Stimulated activated CD4-positive, alpha-beta T cell treated with anti-CD3 and anti-CD28 coated beads, Interleukin-1b, Interleukin-23, amount 100 ng/mL, for 1 hour (primary cell): Measurements from ENCODE around the gene EYS.
"Not testable (repeated sequence)": the region's sequence is repeated elsewhere in the genome, so short reads cannot be mapped to it uniquely, and the experiment has no call there.

Source experiments
- DNase-seq, 2 donors: peaks; one replicate each; pipeline ENCODE4 v3.0.0-alpha.2; 2020; ENCODE audit warnings: low read depth in 2 of 2

Gene EYS

DNA sequence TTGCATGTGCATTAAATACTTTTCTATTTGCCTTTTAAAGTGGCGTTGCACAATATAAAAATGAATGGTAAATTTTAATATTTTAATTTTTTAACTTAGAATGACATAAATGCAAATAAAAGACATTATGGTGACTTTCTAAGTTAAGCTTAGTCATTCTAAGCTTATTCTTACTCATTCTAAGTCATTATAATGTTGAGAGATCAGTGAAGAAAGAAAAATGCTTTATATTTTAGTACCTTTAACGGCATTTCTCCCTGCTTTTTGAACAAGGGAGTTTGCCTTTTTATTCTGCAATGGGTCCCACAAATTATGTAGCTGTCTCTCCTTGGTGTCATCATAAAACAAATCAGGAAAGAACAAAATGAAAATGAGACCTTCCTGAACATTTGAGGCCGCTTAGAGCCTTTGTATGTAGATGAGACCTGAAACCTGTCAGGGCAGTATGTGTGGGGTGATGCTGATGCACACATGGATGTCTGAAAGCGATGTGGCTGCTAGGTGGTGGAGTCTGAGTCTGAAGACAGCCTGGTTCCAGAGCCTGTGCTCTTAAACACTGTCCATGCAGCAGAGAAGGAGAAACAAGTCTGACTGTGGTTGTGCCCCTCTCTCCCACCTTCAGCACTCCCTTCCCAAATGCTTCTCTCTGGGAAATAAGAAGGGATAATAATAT lies 1913.4 kb downstream of the EYS start:
- no peak for DNase-seq

DNA sequence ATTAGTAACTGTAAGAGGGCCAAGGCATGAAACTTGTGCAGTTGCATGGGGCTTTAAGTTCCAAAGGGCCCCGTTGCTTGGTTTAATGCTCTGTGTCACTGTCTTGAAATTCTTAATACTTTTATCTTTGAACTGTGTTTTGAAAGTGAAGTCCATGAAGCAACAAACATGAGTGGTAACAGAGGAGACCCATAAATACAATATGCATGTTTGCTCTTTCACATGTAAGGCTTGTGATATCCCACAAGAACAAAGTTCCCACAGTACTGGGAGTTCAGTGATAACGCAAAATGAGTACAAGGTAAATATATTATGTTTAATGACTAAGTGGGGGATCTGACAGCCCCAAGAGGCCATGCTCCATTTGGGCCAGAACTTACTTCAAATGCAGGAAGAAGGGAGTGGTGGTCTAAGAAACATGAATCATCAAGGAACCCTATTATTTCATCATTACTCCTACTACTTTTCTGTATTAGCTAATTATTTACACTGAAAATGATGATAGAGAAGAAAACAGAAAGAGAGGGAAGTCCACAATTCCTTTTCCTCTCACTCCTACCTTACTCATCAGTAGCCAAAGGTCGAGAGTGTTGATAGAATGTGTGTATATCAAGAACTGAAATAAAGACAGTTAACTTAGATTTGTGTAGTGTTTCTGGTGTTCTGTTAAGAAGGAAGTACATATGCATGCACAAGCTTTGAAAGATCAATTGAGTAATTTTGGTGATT lies 1914.1 kb downstream of the EYS start:
- DNase-seq, result no peak

- no peak for DNase-seq
Measured at GRCh38 chr6:63790334-63790733, 1916.7 kb downstream of the EYS start.

GRCh38 chr6:63789699-63790098 lies 1917.3 kb downstream of the EYS start:
- no peak for DNase-seq

GRCh38 chr6:63788569-63788968 lies 1918.5 kb downstream of the EYS start:
- no peak for DNase-seq

- no peak for DNase-seq
Measured at GRCh38 chr6:63787021-63787420, 1920.0 kb downstream of the EYS start.

DNA sequence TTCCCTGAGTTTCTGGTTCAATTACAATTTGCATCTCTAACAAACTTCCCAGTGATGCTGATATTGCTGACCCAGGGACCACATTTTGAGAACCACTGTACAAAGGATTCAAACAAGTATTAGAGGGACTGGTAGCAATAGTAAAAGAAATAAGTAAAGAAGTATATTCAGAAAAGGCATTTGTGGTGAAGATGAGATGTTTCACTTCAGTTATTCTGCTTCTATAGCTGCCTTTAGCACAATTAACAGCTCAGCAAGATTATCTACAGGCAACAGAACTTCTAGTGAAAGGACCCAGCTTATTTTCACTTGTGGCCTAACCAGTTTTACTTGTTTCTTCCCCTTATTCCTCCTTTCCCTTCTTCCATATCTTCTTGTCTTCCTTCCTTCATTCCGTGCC lies 1922.0 kb downstream of the EYS start:
- no peak for DNase-seq

DNA sequence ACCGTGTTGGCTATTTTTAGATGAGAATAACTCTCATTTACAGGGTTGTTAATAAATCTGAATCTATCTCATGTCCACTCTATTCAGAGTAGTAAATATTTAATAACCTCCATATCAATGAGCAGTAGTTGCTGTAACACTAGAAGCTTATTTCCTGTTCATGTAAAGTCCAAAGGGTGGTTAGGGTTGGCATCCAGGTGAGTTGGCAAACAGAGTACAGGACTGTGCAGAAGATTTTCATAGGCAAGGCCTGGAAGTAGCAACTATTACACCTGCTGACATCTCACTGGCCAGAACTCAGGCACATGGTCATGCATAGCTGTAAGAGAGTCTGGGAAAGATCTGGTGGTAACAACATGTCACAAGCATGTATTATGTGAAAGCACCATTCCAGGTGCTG lies 1923.9 kb downstream of the EYS start:
- DNase-seq, result no peak

GRCh38 chr6:63774961-63775360 lies 1932.1 kb downstream of the EYS start:
- DNase-seq, result no peak

GRCh38 chr6:63773200-63773599 lies 1933.8 kb downstream of the EYS start:
- no peak for DNase-seq

DNA sequence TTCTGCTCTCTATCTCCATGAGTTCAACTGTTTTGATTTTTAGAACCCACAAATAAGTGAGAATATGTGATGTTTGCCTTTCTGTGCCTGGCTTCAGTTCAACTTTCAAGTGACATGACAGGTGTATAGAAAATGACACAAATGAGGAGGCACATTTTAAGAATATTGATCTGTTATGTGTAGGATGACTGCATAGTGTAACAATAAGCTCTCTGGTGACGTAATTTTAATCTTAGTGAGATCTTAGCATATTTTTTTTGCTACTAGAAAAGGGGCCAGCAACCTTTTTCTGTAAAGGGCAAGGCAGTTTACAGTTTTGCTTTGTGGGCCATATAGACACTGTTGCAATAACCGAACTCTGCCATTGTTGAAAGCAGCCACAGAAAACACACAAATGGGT lies 1941.2 kb downstream of the EYS start:
- no peak for DNase-seq

GRCh38 chr6:63764318-63764916 lies 1942.6 kb downstream of the EYS start:
- DNase-seq, result no peak

GRCh38 chr6:63760199-63760598 lies 1946.8 kb downstream of the EYS start:
- no peak for DNase-seq

- no peak for DNase-seq
Measured at GRCh38 chr6:63759605-63760105, 1947.4 kb downstream of the EYS start.

- no peak for DNase-seq
Measured at GRCh38 chr6:63757826-63758225, 1949.2 kb downstream of the EYS start.

DNA sequence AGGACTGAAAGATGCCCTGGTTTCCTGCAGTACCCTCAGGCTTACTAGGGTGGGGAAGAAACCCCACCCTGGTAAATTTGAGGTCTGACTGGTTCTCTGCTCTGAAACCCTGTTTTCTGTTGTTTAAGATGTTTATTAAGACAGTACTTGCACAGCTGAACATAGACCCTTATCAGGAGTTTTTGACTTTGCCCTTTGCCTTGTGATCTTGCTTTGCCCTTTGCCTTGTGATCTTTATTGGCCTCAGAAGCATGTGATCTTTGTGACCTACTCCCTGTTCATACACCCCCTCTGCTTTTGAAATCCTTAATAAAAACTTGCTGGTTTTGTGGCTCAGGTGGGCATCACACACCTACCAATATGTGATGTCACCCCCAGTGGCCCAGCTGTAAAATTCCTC lies 1949.8 kb downstream of the EYS start:
- not testable (repeated sequence) for DNase-seq

- no peak for DNase-seq
Measured at GRCh38 chr6:63750400-63750799, 1956.6 kb downstream of the EYS start.

GRCh38 chr6:63745784-63746183 lies 1961.2 kb downstream of the EYS start:
- no peak for DNase-seq

DNA sequence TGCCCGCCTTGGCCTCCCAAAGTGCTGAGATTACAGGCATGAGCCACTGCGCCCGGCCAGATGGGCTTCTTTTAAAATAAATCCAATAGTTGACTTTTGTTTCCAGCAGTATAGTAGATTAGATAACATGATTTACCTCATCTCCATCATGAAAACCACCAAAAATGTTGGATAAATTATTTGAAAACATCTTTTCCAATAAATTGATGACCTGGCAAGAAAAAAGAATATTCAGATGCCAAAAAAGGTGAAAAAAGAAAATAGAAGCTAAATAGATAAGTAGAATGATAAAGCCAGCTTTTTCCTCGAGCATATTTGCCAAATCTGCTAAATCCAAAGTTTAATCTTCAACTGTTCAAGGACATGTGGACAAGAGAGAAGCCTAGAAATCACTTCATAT lies 1962.2 kb downstream of the EYS start:
- no peak for DNase-seq

DNA sequence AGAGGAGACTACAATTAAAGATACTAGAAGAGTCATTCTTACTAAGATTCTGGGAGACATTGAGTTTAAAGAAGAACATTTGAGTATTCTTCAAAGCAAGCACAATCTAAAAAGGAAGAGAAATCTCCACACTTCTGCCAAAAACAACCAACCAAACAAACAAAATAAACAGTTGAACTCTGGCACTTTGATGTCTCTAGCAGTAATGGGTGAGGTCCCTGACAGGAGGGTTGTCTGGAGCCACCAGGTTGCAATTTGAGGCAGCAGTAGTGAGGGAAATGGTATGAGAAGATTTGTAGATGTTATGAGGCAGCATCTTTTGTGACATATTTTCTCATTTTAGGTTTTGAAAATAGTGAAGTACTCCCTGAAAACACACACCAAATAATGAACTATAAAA lies 1963.3 kb downstream of the EYS start:
- no peak for DNase-seq

GRCh38 chr6:63742060-63742459 lies 1965.0 kb downstream of the EYS start:
- DNase-seq, result no peak

- no peak for DNase-seq
Measured at GRCh38 chr6:63740709-63741108, 1966.3 kb downstream of the EYS start.

DNA sequence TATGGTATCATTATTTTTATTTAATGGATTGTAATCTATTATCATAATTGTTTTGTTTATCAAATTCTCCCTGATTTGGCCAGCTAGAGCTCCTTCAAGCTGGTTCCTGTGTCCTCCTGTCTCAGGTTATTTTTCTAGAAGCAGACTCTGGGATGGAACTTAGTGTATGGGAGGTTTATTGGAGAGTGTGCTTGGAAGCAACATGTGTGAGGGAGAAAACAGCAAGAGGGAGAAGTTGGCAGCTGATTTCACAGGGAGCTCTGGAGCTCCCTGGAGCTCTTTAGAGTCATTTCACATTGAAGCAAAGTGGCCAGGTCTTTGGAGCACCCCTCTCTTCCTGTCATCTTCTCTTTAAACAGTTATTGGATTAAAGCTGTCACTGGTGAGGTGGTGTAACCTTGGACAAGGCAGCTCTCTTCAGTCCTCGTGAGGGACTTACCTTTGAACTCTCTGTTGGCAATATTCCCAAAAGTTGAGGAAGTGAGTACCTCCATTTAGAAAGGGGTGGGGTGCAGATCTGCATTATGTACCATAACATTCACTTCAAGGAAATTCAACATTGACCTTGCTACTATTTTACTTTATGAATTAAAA lies 1967.8 kb downstream of the EYS start:
- no peak for DNase-seq
